ENCODE measurements around the gene DGCR8.
"Not testable (repeated sequence)": the region's sequence is repeated elsewhere in the genome, so short reads cannot be mapped to it uniquely, and the experiment has no call there.

The DGCR8 gene

DNA sequence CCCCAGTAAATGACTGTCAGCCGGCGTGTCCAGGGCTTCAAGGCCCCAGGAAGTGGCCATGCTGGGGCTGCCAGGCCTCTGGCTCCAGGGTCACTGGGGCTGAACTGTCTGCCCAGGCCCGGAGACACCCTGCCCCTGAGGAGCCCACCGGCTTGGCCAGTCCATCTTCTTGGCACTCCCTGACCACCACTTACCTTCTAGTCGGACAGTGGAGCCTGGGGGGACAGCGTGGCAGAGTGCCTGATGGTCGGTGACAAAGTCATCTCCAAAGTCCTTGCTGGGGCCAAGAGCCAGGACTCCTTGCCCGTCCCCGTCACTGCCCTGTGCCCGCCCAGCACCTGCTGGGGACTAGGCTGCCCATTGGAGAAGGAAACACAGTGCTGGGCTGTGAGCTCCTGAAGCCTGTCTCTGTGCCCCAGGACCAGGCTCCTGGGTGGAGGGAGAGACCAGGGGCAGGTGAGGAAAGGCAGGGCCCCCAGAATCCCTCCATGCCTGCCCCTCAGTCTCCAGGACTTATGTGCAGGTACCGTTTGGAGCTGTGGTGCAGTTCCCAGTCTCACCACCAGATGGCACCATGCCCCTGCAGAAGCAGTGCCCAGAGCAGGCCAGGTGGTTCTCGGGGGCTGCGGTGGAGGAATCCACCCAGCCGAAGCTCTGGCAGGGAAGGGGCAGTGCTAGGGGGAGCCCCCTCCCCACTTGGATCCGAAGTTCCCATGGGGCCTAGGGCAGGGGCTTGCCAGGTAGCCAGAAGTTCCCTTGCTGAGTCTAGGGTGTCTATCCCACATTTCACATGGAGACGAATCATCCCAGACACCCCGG is 76.8 kb downstream of the DGCR8 start:
- peak in 1 of 2 experiments; percentile 60 for DNase-seq

DNA sequence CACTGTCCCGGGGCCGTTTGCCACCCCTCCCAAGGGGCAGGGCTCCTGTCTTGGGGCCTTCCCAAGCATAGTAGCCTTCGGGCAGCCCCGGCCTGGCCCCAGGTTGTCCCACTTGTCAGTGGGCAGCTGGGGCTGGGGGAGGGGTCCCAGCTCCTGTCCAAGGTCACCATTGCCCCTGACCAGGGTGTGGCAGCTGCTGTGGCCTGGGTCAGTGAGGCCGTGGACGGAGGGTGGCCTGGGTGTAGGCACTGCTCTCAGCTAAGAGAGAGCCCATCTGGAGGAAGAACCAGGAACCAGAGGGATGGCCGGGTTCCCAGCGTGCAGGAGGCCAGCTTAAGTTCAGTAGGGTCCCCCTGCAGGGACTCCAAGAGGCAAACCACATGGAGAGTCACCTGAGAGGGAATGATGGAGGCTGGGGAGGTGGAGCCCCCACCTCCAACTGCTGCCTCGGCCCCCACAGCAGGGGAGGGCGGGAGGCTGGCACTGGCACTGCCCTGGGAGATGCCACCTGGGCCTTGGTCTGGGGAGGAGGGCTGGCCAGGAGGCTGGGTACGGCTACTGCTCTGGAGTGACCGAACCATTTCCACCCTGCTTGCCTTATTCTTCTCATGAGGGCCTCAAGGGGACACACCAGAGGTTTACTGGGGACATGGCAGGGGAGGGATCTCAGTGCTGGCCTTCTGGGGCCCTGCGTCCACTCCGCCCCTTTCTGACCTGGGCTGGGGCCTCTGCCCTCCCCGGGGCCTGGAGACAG is 77.6 kb downstream of the DGCR8 start:
- DNase-seq, result no peak

DNA sequence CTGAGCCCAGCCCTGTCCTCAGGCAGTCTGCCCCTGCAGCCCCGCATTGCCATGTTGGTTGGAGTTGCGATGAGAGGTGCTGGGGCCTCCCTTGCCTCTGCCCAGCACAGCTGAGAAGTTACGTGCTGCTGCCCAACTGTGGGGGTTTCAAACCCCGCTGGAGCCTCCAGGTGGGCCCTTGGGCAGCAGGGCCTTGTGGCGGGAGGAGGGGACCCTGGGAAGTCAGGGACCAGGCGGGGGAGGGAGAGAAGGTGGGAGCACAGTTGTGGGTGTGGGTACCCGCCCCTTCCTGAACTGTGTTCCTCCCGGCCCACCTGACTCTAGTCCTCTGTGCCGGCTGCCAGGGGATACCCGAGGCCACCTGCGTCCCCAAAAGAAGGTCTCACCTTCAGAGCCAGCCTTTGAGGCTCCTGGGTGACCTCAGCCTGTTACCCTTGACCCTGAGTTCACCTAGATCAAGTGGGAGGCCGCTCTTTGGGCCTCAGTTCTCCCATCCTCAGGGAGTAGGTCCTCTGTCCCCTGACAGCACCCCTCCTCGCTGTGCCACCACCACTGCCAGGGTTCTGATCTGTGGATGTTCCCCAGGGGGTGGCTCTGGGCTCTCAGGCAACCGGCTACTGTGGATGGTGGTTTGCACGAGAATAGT is 78.5 kb downstream of the DGCR8 start:
- DNase-seq, result no peak

DNA sequence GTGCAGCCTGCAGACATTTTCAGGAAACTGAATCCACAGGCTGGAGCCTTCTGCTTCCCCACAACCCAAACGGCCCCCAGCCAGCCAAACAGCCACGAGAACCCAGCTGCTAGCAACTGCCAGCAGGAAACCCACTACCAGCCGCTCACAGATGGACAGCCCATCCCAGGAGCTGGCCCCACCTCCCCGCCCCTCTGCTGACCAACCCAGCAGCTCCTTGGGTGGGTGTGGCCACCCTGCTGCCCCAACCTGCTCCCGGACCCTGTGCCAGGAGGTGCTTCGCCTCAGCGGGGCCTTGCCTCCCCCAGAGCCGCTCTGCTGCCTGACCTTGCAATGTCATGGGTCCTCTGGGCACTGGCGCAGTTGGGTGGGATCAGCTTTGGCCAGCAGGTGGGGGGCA is 79.0 kb downstream of the DGCR8 start:
- DNase-seq, result no peak

DNA sequence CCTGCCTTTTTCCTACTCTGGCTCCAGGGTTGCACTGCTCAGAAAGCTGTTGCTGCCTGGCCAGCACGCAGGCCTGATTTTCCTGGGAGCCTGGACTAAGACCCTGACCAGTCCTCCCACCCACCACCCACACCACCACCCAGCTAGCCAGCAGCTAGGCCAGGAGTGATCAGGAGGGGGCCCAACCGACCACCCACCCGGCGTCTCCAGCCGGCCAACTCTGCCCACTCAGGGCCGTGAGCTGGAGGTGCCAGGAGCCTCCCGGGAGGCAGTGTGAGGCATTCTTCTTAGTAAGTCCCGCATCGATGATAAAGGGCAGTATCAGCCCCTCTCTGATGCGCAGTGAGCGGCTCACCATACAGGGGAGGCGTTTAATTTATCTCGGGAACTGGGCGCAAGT is 79.5 kb downstream of the DGCR8 start:
- not testable (repeated sequence) for DNase-seq

DNA sequence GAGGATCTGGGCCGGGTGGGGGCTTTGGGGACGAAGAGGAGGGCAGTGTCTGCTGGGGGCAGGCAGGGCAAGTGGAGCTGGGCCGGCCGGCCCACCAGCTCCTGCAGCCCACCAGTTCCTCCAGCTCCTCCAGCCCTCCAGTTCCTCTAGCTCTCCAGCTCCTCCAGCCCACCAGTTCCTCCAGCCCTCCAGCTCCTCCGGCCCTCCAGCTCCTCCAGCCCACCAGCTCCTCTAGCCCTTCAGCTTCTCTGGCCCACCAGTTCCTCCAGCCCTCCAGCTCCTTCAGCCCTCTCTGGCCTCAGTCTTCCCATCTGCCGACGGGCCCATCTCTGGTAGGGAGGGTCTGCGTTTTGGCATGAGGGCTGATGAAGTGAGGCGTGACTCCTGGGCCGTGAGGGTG is 80.0 kb downstream of the DGCR8 start:
- DNase-seq, result no peak
